ENCODE results near the gene COX7A2. TPM values are rescaled to one million over a fixed set of nuclear protein-coding genes. Genes with fewer than 3 reads are reported as not detected.

COX7A2 gene
- polyA plus RNA-seq, 1 donor (not counting 4 experiments of a cell fraction or from before 2014, with no cell fraction given) = 474 TPM

DNA sequence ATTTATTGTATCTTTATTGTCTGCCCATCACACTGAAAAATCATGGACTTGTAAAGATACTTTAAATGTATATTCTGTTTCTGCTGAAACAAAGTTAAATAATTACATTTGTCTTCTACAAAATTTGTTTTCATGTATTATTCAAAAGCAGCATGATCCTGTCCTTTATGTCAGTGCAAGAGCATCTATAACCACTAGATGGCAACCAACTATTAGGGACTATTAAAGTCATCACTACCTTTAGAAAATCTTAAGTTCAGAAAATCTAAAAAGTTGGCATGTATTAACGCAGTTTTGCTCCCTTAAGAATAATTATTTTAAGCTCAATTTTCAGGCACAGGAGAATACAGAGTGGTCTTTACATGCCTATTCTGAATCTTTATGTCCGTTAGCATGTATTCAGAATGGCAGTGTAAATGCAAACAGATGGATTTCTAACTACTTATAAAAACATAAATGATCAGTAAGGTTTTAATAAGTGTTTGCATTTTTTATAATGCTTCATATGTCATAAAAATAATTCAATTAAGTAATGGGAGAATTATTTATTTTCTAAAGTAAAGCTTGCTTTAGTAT, 23.2 kb upstream of the COX7A2 start:
- no peak overlapping the region for H2AFZ ChIP-seq (ENCODE audit: control insufficient read depth, low read length)
- no peaks in the 10 kb centered on the region for H3K9me1 ChIP-seq (ENCODE audit: control insufficient read depth, extremely low read depth, insufficient read depth, low read length)
- H3K9ac ChIP-seq (ENCODE audit: control insufficient read depth, extremely low read depth, insufficient read depth, low read length) = no peak overlapping the region
- no peak overlapping the region for H3K27ac ChIP-seq (ENCODE audit: control insufficient read depth, insufficient read depth, low read length)
- FAIRE-seq = peak; percentile 71
- H3K4me2 ChIP-seq (ENCODE audit: control insufficient read depth, extremely low read depth, insufficient read depth, low read depth, low read length) = no peak overlapping the region
- TF ChIP-seq, protein P1, sequence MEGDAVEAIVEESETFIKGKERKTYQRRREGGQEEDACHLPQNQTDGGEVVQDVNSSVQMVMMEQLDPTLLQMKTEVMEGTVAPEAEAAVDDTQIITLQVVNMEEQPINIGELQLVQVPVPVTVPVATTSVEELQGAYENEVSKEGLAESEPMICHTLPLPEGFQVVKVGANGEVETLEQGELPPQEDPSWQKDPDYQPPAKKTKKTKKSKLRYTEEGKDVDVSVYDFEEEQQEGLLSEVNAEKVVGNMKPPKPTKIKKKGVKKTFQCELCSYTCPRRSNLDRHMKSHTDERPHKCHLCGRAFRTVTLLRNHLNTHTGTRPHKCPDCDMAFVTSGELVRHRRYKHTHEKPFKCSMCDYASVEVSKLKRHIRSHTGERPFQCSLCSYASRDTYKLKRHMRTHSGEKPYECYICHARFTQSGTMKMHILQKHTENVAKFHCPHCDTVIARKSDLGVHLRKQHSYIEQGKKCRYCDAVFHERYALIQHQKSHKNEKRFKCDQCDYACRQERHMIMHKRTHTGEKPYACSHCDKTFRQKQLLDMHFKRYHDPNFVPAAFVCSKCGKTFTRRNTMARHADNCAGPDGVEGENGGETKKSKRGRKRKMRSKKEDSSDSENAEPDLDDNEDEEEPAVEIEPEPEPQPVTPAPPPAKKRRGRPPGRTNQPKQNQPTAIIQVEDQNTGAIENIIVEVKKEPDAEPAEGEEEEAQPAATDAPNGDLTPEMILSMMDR (optimal IDR thresholded peaks at IDR 0.05 in 1 of 3, IDR thresholded peaks at IDR 0.05 in 1 of 3, conservative IDR thresholded peaks at IDR 0.05 in 1 of 3; ENCODE audit: extremely low read depth in 1 of 3, insufficient read depth in 2 of 3, low read length in 3 of 3) = peak in 2 of 3 experiments; percentile 55 to 64
- TF ChIP-seq EZH2 (IDR thresholded peaks at IDR 0.05; ENCODE audit: low read length) = no peak
- peaks cover under 1% of the 10 kb centered on the region for H3K9me3 ChIP-seq (ENCODE audit: control insufficient read depth, low read depth, low read length)
- H3K36me3 ChIP-seq (ENCODE audit: control insufficient read depth in 2 of 2, extremely low read depth in 1 of 2, insufficient read depth in 2 of 2, low read length in 2 of 2) = peaks cover 0 to 3% of the 10 kb centered on the region in 2 experiments
- H3K4me1 ChIP-seq (ENCODE audit: control insufficient read depth, extremely low read depth, insufficient read depth, low read length) = peaks cover 10% of the 10 kb centered on the region
- no peaks in the 10 kb centered on the region for H4K20me1 ChIP-seq (ENCODE audit: control insufficient read depth, extremely low read depth, insufficient read depth, low read length)
- peaks cover 43% of the 10 kb centered on the region for H3K79me2 ChIP-seq (ENCODE audit: control insufficient read depth, insufficient read depth, low read length)
- no peak for DNase-seq (ENCODE audit: low read depth, low spot score)
- H3K27me3 ChIP-seq (ENCODE audit: control insufficient read depth, extremely low read depth, insufficient read depth, low read length) = no peaks in the 10 kb centered on the region
- no peak overlapping the region for H3K4me3 ChIP-seq (ENCODE audit: control insufficient read depth in 2 of 3, extremely low read depth in 1 of 3, insufficient read depth in 2 of 3, low read depth in 1 of 3, low read length in 3 of 3)
- dilution Hi-C loops (cut with MboI; ENCODE audit: extremely low pct_ligation_motif_present, low sequenced_read_pairs) = no loop called here

- Histone ChIP-seq H3K79me2 (ENCODE audit: control insufficient read depth, insufficient read depth, low read length) (peaks cover 17% of the 10 kb centered on the region), H3K4me3 (ENCODE audit: control insufficient read depth in 2 of 3, extremely low read depth in 1 of 3, insufficient read depth in 2 of 3, low read depth in 1 of 3, low read length in 3 of 3) (no peak overlapping the region), H4K20me1 (ENCODE audit: control insufficient read depth, extremely low read depth, insufficient read depth, low read length) (no peaks in the 10 kb centered on the region), H3K9me3 (ENCODE audit: control insufficient read depth, low read depth, low read length) (no peaks in the 10 kb centered on the region), H3K9me1 (ENCODE audit: control insufficient read depth, extremely low read depth, insufficient read depth, low read length) (no peaks in the 10 kb centered on the region), H3K36me3 (ENCODE audit: control insufficient read depth in 2 of 2, extremely low read depth in 1 of 2, insufficient read depth in 2 of 2, low read length in 2 of 2) (peaks cover 2 to 5% of the 10 kb centered on the region in 2 experiments), H3K27me3 (ENCODE audit: control insufficient read depth, extremely low read depth, insufficient read depth, low read length) (no peaks in the 10 kb centered on the region), H3K4me2 (ENCODE audit: control insufficient read depth, extremely low read depth, insufficient read depth, low read depth, low read length) (no peak overlapping the region), H3K4me1 (ENCODE audit: control insufficient read depth, extremely low read depth, insufficient read depth, low read length) (peaks cover 6% of the 10 kb centered on the region), H2AFZ (ENCODE audit: control insufficient read depth, low read length) (no peak overlapping the region), H3K27ac (ENCODE audit: control insufficient read depth, insufficient read depth, low read length) (no peak overlapping the region), H3K9ac (ENCODE audit: control insufficient read depth, extremely low read depth, insufficient read depth, low read length) (no peak overlapping the region)
- no peak for TF ChIP-seq EZH2 (IDR thresholded peaks at IDR 0.05; ENCODE audit: low read length)
- TF ChIP-seq, protein P1 (optimal IDR thresholded peaks at IDR 0.05 in 1 of 3, IDR thresholded peaks at IDR 0.05 in 1 of 3, conservative IDR thresholded peaks at IDR 0.05 in 1 of 3; ENCODE audit: extremely low read depth in 1 of 3, insufficient read depth in 2 of 3, low read length in 3 of 3) = no peak
- FAIRE-seq = no peak
- dilution Hi-C loops (cut with MboI; ENCODE audit: extremely low pct_ligation_motif_present, low sequenced_read_pairs) = no loop called here
- no peak for DNase-seq (ENCODE audit: low read depth, low spot score)
These were observed 19.8 kb upstream of the COX7A2 start for GRCh38 chr6:75263401-75263750.

Data from keratinocyte (primary cell).